Spleen (tissue), 7 donors: ENCODE measurements around the gene RGS10.

Experiments
- CTCF ChIP-seq, 11 experiments: fragments of 200-600 bp in 7 of 11; fragments of 450-650 bp in 4 of 11; sonication (generic) in 4 of 11; IDR thresholded peaks in 8 of 11; conservative IDR thresholded peaks in 3 of 11; 1 replicate in 7 of 11; 2 replicates in 4 of 11; pipeline versions ENCODE4 v1.4.0 to v1.8.0; 2016 to 2021; ENCODE audit warnings: antibody characterized with exemption in 11 of 11, inconsistent platforms in 4 of 11, mild to moderate bottlenecking in 1 of 11
- POLR2A ChIP-seq, 3 donors: fragments of 450-650 bp; IDR thresholded peaks; one replicate each; pipeline ENCODE4 v1.5.1; 2017; ENCODE audit warnings: antibody characterized with exemption in 3 of 3, mild to moderate bottlenecking in 1 of 3
- donor health status: DM: no; HTN: no; CAD: no; lungs with moderate emphysema.
- donor health status: DM: no; HTN: no; CAD: no.
- donor health status: DM: no; HTN: no; CAD: no.

GRCh38 chr10:119540038-119540437, 2.5 kb downstream of the RGS10 start:
- TF ChIP-seq CTCF (IDR thresholded peaks at IDR 0.05 in 8 of 11, conservative IDR thresholded peaks at IDR 0.05 in 3 of 11) (no peak), POLR2A (IDR thresholded peaks at IDR 0.05) (no peak)
